IMR-90 (cell line): ENCODE results near the gene RAB11FIP4.

Experiments used
- BHLHE40 ChIP-seq: fragments of 150-350 bp; IDR thresholded peaks from 2 replicates; pipeline ENCODE4 v1.6.1; 2016; ENCODE audit warnings: mild to moderate bottlenecking, low read depth, low read length
- CEBPB ChIP-seq: IDR thresholded peaks from 2 replicates; pipeline ENCODE4 v1.6.1; 2012; ENCODE audit warnings: low read depth, low read length, improper control_type of control experiment
- CHD1 ChIP-seq: IDR thresholded peaks from 2 replicates; pipeline ENCODE4 v1.6.1; 2012; ENCODE audit warnings: low read depth, low read length, improper control_type of control experiment
- FOS ChIP-seq: fragments of 150-350 bp; IDR thresholded peaks from 2 replicates; pipeline ENCODE4 v1.6.1; 2016; ENCODE audit warnings: low read depth, low read length
- MXI1 ChIP-seq: IDR thresholded peaks from 2 replicates; pipeline ENCODE4 v1.6.1; 2012; ENCODE audit warnings: low read depth, mild to moderate bottlenecking, low read length, moderate library complexity, borderline replicate concordance
- NFE2L2 ChIP-seq: fragments of 150-350 bp; IDR thresholded peaks from 2 replicates; pipeline ENCODE4 v1.6.1; 2016; ENCODE audit warnings: low read depth, mild to moderate bottlenecking, low read length
- POLR2A ChIP-seq: IDR thresholded peaks from 2 replicates; pipeline ENCODE4 v1.6.1; 2012; ENCODE audit warnings: mild to moderate bottlenecking, low read depth, low read length
- RAD21 ChIP-seq: IDR thresholded peaks from 2 replicates; pipeline ENCODE4 v1.6.1; 2012; ENCODE audit warnings: low read length, improper control_type of control experiment
- RFX5 ChIP-seq: IDR thresholded peaks from 2 replicates; pipeline ENCODE4 v1.8.0; 2012; ENCODE audit warnings: low read depth, mild to moderate bottlenecking, low read length, moderate library complexity
- TF ChIP-seq, protein P1 (sequence below): conservative IDR thresholded peaks from 2 replicates; pipeline ENCODE4 v1.5.1; 2012; ENCODE audit warnings: mild to moderate bottlenecking, low read depth, low read length, improper control_type of control experiment
- TF ChIP-seq, protein P2 (sequence below): fragments of 150-350 bp; IDR thresholded peaks from 2 replicates; pipeline ENCODE4 v1.6.1; 2016; ENCODE audit warnings: low read depth, mild to moderate bottlenecking, low read length, moderate library complexity, borderline replicate concordance

DNA sequence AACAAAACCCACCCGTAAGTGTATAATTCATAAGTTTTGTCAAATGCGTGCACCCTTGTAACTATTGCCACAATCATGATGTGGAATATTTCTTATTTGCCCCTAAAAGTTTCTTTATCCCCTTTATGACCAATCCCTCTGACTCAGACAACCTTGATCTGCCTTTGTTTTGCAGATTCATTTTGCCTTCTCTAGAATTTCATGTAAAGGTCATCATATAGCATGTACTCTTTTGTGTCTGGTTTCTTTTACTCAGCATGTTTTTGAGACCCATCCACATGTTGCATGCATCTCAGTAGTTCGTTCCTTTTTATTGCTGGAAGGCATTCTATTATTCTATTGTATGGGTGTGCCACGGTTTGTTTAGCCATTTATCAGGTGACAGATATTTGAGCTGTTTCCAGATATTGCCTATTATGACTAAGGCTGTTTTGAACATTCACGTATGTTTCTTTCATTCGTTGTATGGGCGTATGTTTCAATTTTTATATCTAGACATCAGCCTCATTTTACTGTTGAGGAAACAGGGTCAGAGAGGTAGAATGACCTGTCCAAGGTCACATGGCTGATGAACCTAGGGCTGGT lies 192.4 kb downstream of the RAB11FIP4 start:
- TF ChIP-seq, protein P1, sequence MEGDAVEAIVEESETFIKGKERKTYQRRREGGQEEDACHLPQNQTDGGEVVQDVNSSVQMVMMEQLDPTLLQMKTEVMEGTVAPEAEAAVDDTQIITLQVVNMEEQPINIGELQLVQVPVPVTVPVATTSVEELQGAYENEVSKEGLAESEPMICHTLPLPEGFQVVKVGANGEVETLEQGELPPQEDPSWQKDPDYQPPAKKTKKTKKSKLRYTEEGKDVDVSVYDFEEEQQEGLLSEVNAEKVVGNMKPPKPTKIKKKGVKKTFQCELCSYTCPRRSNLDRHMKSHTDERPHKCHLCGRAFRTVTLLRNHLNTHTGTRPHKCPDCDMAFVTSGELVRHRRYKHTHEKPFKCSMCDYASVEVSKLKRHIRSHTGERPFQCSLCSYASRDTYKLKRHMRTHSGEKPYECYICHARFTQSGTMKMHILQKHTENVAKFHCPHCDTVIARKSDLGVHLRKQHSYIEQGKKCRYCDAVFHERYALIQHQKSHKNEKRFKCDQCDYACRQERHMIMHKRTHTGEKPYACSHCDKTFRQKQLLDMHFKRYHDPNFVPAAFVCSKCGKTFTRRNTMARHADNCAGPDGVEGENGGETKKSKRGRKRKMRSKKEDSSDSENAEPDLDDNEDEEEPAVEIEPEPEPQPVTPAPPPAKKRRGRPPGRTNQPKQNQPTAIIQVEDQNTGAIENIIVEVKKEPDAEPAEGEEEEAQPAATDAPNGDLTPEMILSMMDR: no peak
- TF ChIP-seq BHLHE40 (no peak), POLR2A (no peak), FOS (no peak), RFX5 (no peak), MXI1 (no peak), RAD21 (no peak), NFE2L2 (no peak), CHD1 (no peak), CEBPB (no peak)
- TF ChIP-seq, protein P2, sequence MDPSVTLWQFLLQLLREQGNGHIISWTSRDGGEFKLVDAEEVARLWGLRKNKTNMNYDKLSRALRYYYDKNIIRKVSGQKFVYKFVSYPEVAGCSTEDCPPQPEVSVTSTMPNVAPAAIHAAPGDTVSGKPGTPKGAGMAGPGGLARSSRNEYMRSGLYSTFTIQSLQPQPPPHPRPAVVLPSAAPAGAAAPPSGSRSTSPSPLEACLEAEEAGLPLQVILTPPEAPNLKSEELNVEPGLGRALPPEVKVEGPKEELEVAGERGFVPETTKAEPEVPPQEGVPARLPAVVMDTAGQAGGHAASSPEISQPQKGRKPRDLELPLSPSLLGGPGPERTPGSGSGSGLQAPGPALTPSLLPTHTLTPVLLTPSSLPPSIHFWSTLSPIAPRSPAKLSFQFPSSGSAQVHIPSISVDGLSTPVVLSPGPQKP: no peak
